ENCODE results near the gene CTF1.
"Not testable (repeated sequence)": the region's sequence is repeated elsewhere in the genome, so short reads cannot be mapped to it uniquely, and the experiment has no call there.

CTF1 gene

DNA sequence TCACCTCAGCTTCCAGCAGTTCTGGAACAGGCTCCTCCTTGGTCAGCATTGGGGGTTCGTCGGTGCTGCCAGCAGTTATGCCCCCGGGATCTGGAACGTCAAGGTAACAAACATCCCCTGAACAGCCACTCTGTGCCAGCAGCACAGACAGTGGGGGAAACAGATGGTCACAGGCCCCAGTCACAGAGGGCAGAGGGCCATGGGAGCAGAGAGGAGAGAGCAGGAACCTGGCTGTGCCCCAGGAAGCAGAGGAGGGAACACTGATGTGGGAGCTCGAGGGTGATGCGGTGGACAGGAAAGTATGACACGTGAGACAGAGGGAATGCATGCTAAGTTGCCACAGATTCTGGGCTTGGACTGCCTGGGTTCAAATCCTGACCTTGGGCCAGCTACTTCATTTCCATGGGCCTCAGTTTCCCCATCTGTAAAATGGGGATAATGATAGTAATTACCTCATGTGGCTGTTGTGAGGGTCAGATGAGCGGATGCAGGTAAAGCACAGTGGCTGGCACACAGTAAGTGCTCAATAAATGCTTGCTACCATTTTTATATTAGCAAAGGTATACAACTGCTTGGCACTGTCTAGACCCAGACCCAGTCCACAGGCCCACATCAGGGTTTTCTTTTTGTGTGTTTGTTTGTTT, 7.4 kb upstream of the CTF1 start:
- no peak overlapping the region for H3K4me3 ChIP-seq (replicated peaks; ENCODE audit: low read depth, low read length)
- no peak for DNase-seq (ENCODE audit: low read depth)
- TF ChIP-seq, protein P1, sequence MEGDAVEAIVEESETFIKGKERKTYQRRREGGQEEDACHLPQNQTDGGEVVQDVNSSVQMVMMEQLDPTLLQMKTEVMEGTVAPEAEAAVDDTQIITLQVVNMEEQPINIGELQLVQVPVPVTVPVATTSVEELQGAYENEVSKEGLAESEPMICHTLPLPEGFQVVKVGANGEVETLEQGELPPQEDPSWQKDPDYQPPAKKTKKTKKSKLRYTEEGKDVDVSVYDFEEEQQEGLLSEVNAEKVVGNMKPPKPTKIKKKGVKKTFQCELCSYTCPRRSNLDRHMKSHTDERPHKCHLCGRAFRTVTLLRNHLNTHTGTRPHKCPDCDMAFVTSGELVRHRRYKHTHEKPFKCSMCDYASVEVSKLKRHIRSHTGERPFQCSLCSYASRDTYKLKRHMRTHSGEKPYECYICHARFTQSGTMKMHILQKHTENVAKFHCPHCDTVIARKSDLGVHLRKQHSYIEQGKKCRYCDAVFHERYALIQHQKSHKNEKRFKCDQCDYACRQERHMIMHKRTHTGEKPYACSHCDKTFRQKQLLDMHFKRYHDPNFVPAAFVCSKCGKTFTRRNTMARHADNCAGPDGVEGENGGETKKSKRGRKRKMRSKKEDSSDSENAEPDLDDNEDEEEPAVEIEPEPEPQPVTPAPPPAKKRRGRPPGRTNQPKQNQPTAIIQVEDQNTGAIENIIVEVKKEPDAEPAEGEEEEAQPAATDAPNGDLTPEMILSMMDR (IDR thresholded peaks at IDR 0.05; ENCODE audit: low read length, missing control alignments) = no peak

DNA sequence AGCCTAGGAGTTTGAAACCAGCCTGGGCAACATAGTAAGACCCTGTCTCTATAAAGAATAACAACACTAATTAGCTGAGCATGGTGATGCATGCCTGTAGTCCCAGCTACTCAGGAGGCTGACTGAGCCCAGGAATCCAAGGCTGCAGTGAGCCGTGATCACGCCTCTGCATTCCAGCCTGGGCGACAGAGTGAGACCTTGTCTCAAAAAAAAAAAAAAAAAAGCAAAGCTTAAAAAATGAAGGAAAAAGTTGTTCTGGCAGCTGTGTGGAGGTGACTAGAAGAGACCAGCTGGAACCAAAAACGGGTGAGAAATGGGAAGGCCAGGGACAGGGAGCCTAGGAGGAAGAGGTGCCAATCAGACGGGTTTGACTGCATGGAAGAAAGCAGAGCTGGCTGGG, 6.7 kb upstream of the CTF1 start:
- no peak for DNase-seq (ENCODE audit: low read depth)
- no peak overlapping the region for H3K4me3 ChIP-seq (replicated peaks; ENCODE audit: low read depth, low read length)
- TF ChIP-seq, protein P1 (IDR thresholded peaks at IDR 0.05; ENCODE audit: low read length, missing control alignments) = no peak

DNA sequence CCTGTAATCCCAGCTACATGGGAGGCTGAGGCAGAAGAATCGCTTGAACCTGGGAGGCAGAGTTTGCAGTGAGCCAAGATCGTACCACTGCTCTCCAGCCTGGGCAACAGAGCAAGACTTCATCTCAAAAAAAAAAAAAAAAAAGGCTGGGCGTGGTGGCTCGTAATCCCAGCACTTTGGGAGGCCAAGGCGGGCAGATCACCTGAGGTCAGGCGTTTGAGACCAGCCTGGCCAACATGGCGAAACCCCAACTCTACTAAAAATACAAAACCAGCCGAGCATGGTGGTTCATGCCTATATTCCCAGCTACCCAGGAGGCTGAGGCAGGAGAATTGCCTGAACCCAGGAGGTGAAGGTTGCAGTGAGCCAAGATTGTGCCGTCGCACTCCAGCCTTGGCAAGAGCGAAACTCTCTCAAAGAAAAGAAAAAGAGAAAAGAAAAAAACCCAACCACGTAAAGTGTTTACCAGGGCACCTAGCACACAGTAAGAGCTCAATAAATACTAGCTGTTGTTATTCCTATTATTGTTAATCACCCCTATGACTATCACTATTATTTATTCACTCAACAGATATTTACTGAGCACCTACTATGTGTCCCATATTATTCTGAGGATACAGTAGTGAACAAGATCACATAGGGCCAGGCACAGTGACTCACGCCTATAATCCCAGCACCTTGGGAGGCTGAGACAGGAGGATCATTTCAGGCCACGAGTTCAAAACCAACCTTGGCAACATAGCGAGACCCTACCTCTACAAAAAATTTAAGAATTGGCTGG, 5.2 kb upstream of the CTF1 start:
- H3K4me3 ChIP-seq (replicated peaks; ENCODE audit: low read depth, low read length); DNase-seq (ENCODE audit: low read depth): not testable (repeated sequence)

DNA sequence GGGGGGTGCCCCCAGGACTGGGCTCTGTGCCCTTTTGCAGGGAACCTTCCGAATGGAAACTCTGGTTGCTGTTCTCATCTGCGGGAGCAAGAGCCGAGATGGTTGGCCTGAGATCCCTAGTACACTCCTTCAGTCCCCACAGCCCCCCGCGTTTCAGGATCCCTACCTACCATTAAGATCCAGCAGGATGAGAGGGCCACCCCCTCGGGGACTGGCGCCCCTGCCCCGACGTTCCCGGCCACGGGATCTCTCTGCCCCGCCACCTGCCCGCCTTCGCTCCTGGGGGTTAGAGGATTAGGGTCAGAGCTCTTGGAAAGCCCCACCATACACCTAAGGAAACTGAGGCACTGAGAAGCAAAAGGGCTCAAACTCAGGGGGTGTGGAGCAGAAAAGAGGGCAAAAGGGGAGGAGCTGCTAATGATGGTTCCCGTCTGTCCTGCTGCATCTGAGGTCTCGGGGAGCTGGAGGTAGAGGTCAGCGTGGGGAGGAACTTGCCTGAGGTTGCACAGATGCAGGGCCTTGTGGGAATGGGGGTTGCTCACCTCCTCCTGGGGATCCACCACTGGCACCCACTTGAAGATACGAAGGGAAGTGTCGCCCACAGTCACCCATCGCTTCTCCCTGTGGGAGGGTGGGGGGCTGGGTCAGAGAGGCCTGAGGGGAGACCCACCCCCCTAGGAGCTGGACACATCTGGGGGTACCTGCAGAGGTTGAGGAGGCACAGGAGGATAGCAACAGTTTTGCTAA, 3.6 kb upstream of the CTF1 start:
- TF ChIP-seq, protein P1 (IDR thresholded peaks at IDR 0.05; ENCODE audit: low read length, missing control alignments) = no peak
- no peak for DNase-seq (ENCODE audit: low read depth)
- H3K4me3 ChIP-seq (replicated peaks; ENCODE audit: low read depth, low read length) = peak overlapping the region; percentile 80

DNA sequence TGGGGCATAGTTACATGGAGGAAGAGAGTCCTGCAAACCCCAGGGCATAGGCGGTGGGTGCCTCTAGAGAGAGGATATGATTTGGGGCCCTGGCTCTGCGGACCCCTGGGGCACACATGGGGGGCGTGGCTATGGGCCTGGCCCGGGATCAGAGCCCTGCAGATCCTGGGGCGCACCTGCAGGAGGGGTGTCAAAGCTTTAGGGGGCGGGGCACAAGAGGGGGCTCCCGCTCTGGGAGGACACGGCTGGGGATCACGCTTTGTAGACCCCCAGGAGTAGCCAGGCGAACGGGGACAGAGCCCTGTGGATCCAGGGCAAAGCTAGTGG, 3.0 kb upstream of the CTF1 start:
- peak overlapping the region; percentile 80 for H3K4me3 ChIP-seq (replicated peaks; ENCODE audit: low read depth, low read length)
- DNase-seq (ENCODE audit: low read depth) = no peak
- TF ChIP-seq, protein P1 (IDR thresholded peaks at IDR 0.05; ENCODE audit: low read length, missing control alignments) = no peak

DNA sequence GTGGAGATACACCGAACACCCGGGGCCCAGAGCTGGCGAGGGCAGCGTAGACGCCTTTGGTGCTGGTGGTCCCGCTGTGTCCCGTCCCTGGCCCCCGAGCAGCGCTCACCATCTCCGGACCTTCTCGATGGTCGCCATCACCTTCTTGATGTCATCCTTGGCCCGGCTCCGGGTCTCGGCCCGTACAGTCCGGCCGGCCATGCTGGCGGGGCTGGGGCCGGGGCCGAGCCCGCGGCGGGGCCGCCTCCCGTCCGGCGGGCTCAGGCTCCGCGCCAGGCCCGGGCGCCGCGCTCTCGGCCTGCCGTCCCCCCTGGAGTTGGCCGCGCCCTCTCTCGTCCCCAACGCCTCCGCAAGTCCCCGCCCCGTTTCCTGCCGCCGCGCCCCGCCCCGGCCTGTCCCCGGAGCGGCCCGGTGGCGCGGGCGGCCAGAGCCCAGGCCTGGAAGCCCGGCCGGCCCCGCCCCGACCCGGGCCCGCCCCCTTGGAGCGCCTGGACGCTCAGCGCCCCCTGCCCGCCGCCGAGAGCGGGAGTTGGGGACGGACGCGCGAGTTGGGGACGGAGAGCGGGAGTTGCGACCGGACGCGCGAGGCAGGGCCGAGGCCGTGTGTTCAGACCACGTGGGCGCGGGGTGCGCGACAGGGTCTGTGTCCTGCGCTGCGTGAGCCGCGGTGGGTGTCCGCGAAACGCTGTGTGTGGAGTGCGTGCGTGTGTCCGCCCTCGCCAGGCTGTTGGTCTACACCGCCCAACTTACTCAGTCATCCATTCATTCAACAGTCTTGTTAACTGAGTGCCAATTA, 2.5 kb upstream of the CTF1 start, which contains the start of gene BCL7C:
BCL7C (minus strand) TSS at position 334 of the 796 bp plus-strand sequence; CDS start at position 201, 133 bp downstream.
- peak; percentile 83 for DNase-seq (ENCODE audit: low read depth)
- TF ChIP-seq, protein P1 (IDR thresholded peaks at IDR 0.05; ENCODE audit: low read length, missing control alignments) = no peak
- peak within 1 kb of the TSS; percentile 80 for H3K4me3 ChIP-seq (replicated peaks; ENCODE audit: low read depth, low read length)
